GM12872 (cell line): Measurements from ENCODE around the gene PLCD4.

Source experiments
- TF ChIP-seq, protein P1 (sequence below): IDR thresholded peaks from 3 replicates; pipeline ENCODE4 v1.5.1; 2011; ENCODE audit warnings: low read depth, mild to moderate bottlenecking, low read length, moderate library complexity; ENCODE audit not compliant: insufficient read depth

The PLCD4 gene

DNA sequence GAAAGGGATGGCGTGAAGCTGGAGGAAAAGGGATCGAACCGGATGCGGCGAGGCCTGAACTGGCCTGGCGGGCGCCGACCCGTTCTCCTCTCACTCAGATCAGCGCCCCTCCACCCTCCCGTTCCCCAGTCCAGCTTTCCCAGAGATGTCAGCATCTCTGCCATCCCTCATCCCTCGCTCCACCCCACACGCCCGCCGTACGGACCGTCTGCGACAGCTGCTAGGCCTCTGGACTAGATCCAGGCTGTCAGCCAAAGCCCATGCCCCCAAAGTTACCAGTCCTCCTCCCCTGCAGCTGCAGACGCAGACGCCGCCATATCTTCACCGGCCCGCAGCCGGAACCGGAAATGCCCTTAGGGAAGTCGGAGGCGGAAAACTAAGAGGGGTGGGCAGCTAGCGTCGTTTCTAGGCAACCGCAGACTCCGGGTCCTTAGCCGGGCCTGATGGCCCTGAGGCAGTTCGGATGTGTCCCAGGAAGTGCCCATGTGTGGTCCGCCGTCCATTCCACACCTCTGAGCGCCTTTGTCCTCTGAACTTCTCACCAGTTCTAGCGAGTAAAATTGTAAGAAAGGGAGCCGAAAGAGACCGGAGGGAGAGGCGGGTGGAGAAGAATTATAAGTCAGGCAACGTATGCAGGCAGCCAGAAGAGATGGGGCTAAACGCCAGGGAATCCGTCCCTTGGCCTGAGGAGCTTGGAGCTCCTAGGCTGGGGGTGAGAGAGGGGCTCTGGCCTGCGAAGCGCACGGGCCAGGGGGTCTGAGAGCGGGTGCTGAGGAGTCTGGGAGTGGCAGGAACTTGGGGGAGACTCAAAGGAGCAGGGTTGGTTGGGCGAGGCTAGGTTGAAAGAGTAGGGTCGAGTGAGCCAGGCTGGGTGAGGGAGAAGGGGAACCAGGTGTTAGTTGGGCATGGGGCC lies 64.2 kb downstream of the PLCD4 start, which contains the start of the genes RNF25 and STK36:
Gene RNF25, minus strand, starts transcription at position 349 of the 913 bp plus-strand sequence. Its CDS starts 32 bp downstream, at position 317.
Gene STK36, plus strand, starts transcription at position 433 of the 913 bp plus-strand sequence. CDS start 744 bp downstream, outside the sequence.
- TF ChIP-seq, protein P1, sequence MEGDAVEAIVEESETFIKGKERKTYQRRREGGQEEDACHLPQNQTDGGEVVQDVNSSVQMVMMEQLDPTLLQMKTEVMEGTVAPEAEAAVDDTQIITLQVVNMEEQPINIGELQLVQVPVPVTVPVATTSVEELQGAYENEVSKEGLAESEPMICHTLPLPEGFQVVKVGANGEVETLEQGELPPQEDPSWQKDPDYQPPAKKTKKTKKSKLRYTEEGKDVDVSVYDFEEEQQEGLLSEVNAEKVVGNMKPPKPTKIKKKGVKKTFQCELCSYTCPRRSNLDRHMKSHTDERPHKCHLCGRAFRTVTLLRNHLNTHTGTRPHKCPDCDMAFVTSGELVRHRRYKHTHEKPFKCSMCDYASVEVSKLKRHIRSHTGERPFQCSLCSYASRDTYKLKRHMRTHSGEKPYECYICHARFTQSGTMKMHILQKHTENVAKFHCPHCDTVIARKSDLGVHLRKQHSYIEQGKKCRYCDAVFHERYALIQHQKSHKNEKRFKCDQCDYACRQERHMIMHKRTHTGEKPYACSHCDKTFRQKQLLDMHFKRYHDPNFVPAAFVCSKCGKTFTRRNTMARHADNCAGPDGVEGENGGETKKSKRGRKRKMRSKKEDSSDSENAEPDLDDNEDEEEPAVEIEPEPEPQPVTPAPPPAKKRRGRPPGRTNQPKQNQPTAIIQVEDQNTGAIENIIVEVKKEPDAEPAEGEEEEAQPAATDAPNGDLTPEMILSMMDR: no peak

DNA sequence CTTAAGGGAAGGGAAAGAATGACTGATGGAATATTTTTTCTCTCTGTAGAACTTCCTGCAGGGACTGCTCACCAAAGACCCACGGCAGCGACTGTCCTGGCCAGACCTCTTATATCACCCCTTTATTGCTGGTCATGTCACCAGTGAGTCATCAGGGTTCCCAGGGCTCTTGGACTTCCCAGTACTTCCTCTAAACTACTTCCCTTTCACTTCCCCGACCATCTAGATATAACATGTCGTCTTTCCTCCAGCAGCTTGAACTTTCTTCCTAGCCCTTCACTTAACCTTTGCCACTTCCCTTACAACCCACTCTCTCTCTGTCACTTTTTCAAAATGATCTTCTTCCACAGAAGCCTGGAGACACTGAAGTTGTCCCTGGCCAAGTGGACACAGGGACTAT lies 71.4 kb downstream of the PLCD4 start:
- TF ChIP-seq, protein P1: no peak

DNA sequence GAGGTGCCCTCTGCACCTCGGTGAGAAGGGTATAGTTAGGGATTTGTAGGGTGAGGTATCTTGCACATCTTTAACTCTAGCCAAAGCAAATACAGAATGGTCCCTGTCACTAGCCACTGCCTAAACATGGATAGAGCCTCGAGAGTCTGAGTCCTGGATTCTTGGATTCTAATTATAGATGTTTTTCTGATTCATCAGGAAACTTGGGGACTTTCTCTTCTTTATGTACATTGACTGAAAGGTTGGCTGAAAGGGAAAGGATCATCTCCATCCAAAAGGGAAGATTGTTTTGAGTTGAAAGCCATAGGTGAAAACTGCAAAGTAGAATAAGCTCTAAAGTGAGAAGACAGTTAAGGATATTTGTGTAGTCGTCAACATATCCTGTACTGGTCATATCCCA lies 72.4 kb downstream of the PLCD4 start:
- TF ChIP-seq, protein P1: no peak
